GM23338 (cell line): Measurements from ENCODE around the gene FARSA. TPM values are rescaled to one million over a fixed set of nuclear protein-coding genes. Genes with fewer than 3 reads are reported as not detected.

Experiments used
- ATAC-seq: fragments of 200-7000 bp; cut with Tn5 transposase; 3 replicates; pipeline ENCODE4 v1.9.1; 2020
- DNase-seq: peaks from one replicate; pipeline ENCODE4 v3.0.0-alpha.2; 2015; ENCODE audit warnings: low spot score
- H2AFZ ChIP-seq: fragments of 200-600 bp; sonication (generic); 2 replicates; pipeline ENCODE4 v1.8.0; 2016; ENCODE audit warnings: antibody characterized with exemption, mild to moderate bottlenecking, moderate library complexity
- H3F3A ChIP-seq: fragments of 200-600 bp; sonication (generic); replicated peaks from 2 replicates; pipeline ENCODE4 v1.8.0; 2017; ENCODE audit warnings: antibody characterized with exemption, mixed run types, low read depth
- H3K27ac ChIP-seq: fragments of 200-600 bp; sonication (generic); 2 replicates; pipeline ENCODE4 v1.6.1; 2016; ENCODE audit warnings: low read depth
- H3K27me3 ChIP-seq: fragments of 200-600 bp; sonication (generic); 2 replicates; pipeline ENCODE4 v1.8.0; 2016; ENCODE audit warnings: mild to moderate bottlenecking, mixed run types, moderate library complexity; ENCODE audit not compliant: insufficient read depth
- H3K36me3 ChIP-seq: fragments of 200-600 bp; sonication (generic); 2 replicates; pipeline ENCODE4 v1.8.0; 2016; ENCODE audit warnings: mild to moderate bottlenecking; ENCODE audit not compliant: insufficient read depth
- H3K4me1 ChIP-seq: fragments of 200-600 bp; sonication (generic); 2 replicates; pipeline ENCODE4 v1.8.0; 2016; ENCODE audit warnings: mild to moderate bottlenecking, moderate library complexity; ENCODE audit not compliant: insufficient read depth
- H3K4me2 ChIP-seq: fragments of 200-600 bp; sonication (generic); 2 replicates; pipeline ENCODE4 v1.7.1; 2017; ENCODE audit warnings: mixed run types
- H3K4me3 ChIP-seq: fragments of 200-600 bp; sonication (generic); 2 replicates; pipeline ENCODE4 v1.6.1; 2016; ENCODE audit warnings: mixed run types
- H3K79me2 ChIP-seq: fragments of 200-600 bp; sonication (generic); replicated peaks from 2 replicates; pipeline ENCODE4 v1.8.0; 2017; ENCODE audit warnings: mild to moderate bottlenecking; ENCODE audit not compliant: insufficient read depth
- H3K9me2 ChIP-seq: fragments of 200-600 bp; sonication (generic); 2 replicates; pipeline ENCODE4 v1.8.0; 2017; ENCODE audit not compliant: insufficient read depth
- H4K20me1 ChIP-seq: fragments of 200-600 bp; sonication (generic); replicated peaks from 2 replicates; pipeline ENCODE4 v1.8.0; 2017; ENCODE audit warnings: mild to moderate bottlenecking; ENCODE audit not compliant: insufficient read depth
- H3K27ac Mint-ChIP-seq: 2 replicates; pipeline ENCODE4 v1.8.0; 2020; ENCODE audit warnings: inconsistent platforms, mild to moderate bottlenecking, moderate library complexity, mixed read lengths
- H3K27me3 Mint-ChIP-seq: 3 replicates; pipeline ENCODE4 v1.8.0; 2022; ENCODE audit warnings: low read depth, mild to moderate bottlenecking, moderate library complexity, mixed read lengths, inconsistent platforms; ENCODE audit not compliant: insufficient read depth, poor library complexity
- H3K36me3 Mint-ChIP-seq: 3 replicates; pipeline ENCODE4 v1.8.0; 2021; ENCODE audit warnings: low read depth, mild to moderate bottlenecking, inconsistent platforms, moderate library complexity, mixed read lengths
- H3K4me1 Mint-ChIP-seq: 3 replicates; pipeline ENCODE4 v1.8.0; 2020; ENCODE audit warnings: mild to moderate bottlenecking, inconsistent platforms, mixed read lengths
- H3K4me3 Mint-ChIP-seq: 3 replicates; pipeline ENCODE4 v1.8.0; 2021; ENCODE audit warnings: moderate library complexity, mild to moderate bottlenecking, inconsistent platforms, mixed read lengths
- H3K9me3 Mint-ChIP-seq: 3 replicates; pipeline ENCODE4 v1.8.0; 2020; ENCODE audit warnings: moderate library complexity, mild to moderate bottlenecking, inconsistent platforms, mixed read lengths
- CREB1 ChIP-seq: fragments of 250-450 bp; sonication (Bioruptor Pico); IDR thresholded peaks from 2 replicates; pipeline ENCODE4 v1.5.0; 2020; ENCODE audit warnings: low read depth, mild to moderate bottlenecking, moderate library complexity
- CTCF ChIP-seq, 2 experiments: fragments of 200-600 bp in 1 of 2; sonication (generic) in 1 of 2; conservative IDR thresholded peaks; 2 replicates each; pipeline versions ENCODE4 v1.5.1 to v1.6.1; 2016 to 2017; ENCODE audit warnings: antibody characterized with exemption in 2 of 2, low read depth in 2 of 2, mild to moderate bottlenecking in 2 of 2, moderate library complexity in 1 of 2
- EZH2phosphoT487 ChIP-seq: fragments of 200-600 bp; sonication (generic); IDR thresholded peaks from one replicate; pipeline ENCODE4 v1.8.1; 2018; ENCODE audit warnings: antibody characterized with exemption; ENCODE audit not compliant: unreplicated experiment
- POLR2AphosphoS5 ChIP-seq: IDR thresholded peaks from 2 replicates; pipeline ENCODE4 v1.6.1; 2016; ENCODE audit warnings: antibody characterized with exemption, low read depth
- REST ChIP-seq: IDR thresholded peaks from one replicate; pipeline ENCODE4 v1.6.1; 2018; ENCODE audit warnings: antibody characterized with exemption; ENCODE audit not compliant: unreplicated experiment
- ZNF331 ChIP-seq: fragments of 250-450 bp; sonication (Bioruptor Pico); IDR thresholded peaks from 2 replicates; pipeline ENCODE4 v1.5.0; 2020; ENCODE audit warnings: low read depth, mild to moderate bottlenecking, moderate library complexity
- ZNF462 ChIP-seq: fragments of 250-450 bp; sonication (Bioruptor Pico); IDR thresholded peaks from 2 replicates; pipeline ENCODE4 v1.5.0; 2020; ENCODE audit warnings: mild to moderate bottlenecking, moderate library complexity
- polyA plus RNA-seq: library from polyadenylated mRNA; unstranded; fragments of >200 nt; fragmentation: Nextera tagmentation; extraction: Ambion mirVana; gene quantifications from 2 replicates; pipeline ENCODE4 v1.2.1, GENCODE V29; 2016
- total RNA-seq: library from RNA; depleted of rRNA; stranded (reverse); fragments of >200 nt; shearing (Covaris generic); gene quantifications from 2 replicates; pipeline ENCODE4 v1.2.3, GENCODE V29; 2014

Gene FARSA
- total and polyA plus RNA-seq, 2 experiments from 2014 or later = 74.7 to 86.4 TPM

- TF ChIP-seq REST (no peak), POLR2AphosphoS5 (no peak), ZNF331 (CRISPR knock-in tag) (no peak), EZH2phosphoT487 (no peak)
Observed at GRCh38 chr19:12913851-12914690, 19.4 kb downstream of the FARSA start (continued).

- DNase-seq = peak; percentile 79
- Histone ChIP-seq H3K27ac (peak overlapping the region; percentile 79), H3K4me3 (peak overlapping the region; percentile 33), H3K79me2 (no peaks in the 10 kb centered on the region), H2AFZ (peak overlapping the region; percentile 54), H3F3A (peaks cover 13% of the 10 kb centered on the region), H3K27me3 (peaks cover 5% of the 10 kb centered on the region; the same call in 1 of the 2 replicates), H3K36me3 (no peaks in the 10 kb centered on the region), H3K9me2 (no peaks in the 10 kb centered on the region), H3K4me2 (peak overlapping the region; percentile 57), H4K20me1 (no peaks in the 10 kb centered on the region), H3K4me1 (peaks cover 19% of the 10 kb centered on the region)
- no peaks in the 10 kb centered on the region for H3K9me3 Mint-ChIP-seq
- peaks cover 22% of the 10 kb centered on the region for H3K27me3 Mint-ChIP-seq
- H3K4me3 Mint-ChIP-seq = peak overlapping the region; percentile 51
- peaks cover 25% of the 10 kb centered on the region for H3K4me1 Mint-ChIP-seq
- H3K27ac Mint-ChIP-seq = peak overlapping the region; percentile 96
- no peaks in the 10 kb centered on the region for H3K36me3 Mint-ChIP-seq
- peak; percentile 84 for ATAC-seq
- TF ChIP-seq CTCF (conservative IDR thresholded peaks at IDR 0.05; ENCODE audit: low read depth in 2 of 2) (no peak), REST (no peak), CREB1 (CRISPR knock-in tag) (no peak), ZNF462 (CRISPR knock-in tag) (no peak)
Observed at GRCh38 chr19:12913011-12913561, 20.4 kb downstream of the FARSA start.
